Tibial nerve (tissue), 4 donors: ENCODE measurements around the gene HOMER2. TPM values are rescaled to one million over a fixed set of nuclear protein-coding genes. Genes with fewer than 3 reads are reported as not detected.

ENCODE experiments used
- DNase-seq, 2 donors: peaks; one replicate each; pipeline ENCODE4 v3.0.0-alpha.2; 2019; ENCODE audit warnings: low spot score in 2 of 2
- H3K27ac ChIP-seq, 4 donors: fragments of 200-600 bp; sonication (generic) in 3 of 4; one replicate each; pipeline ENCODE4 v1.5.1; 2017 to 2019; ENCODE audit warnings: mild to moderate bottlenecking in 1 of 4
- H3K27me3 ChIP-seq, 2 donors: fragments of 200-600 bp; sonication (generic) in 1 of 2; one replicate each; pipeline versions ENCODE4 v1.5.1 to v1.6.0; 2017 to 2019
- H3K36me3 ChIP-seq, 3 donors: fragments of 200-600 bp; sonication (generic); one replicate each; pipeline ENCODE4 v1.5.1; 2018 to 2019
- H3K4me1 ChIP-seq, 4 donors: fragments of 200-600 bp; sonication (generic) in 3 of 4; one replicate each; pipeline ENCODE4 v1.5.1; 2017 to 2019
- H3K4me3 ChIP-seq, 4 donors: fragments of 200-600 bp; sonication (generic) in 3 of 4; one replicate each; pipeline ENCODE4 v1.5.1; 2017 to 2019; ENCODE audit warnings: mild to moderate bottlenecking in 1 of 4, moderate library complexity in 1 of 4
- H3K9me3 ChIP-seq, 4 donors: fragments of 200-600 bp; sonication (generic) in 3 of 4; one replicate each; pipeline ENCODE4 v1.5.1; 2017 to 2019
- EP300 ChIP-seq, 2 donors: sonication (generic); formaldehyde crosslinking; IDR thresholded peaks; one replicate each; pipeline ENCODE4 v1.6.1; 2017; ENCODE audit warnings: antibody characterized with exemption in 2 of 2, mild to moderate bottlenecking in 1 of 2
- POLR2A ChIP-seq, 2 donors: fragments of 450-650 bp; IDR thresholded peaks; one replicate each; pipeline ENCODE4 v1.6.1; 2017; ENCODE audit warnings: antibody characterized with exemption in 2 of 2, mild to moderate bottlenecking in 2 of 2, moderate library complexity in 2 of 2
- WGBS, 2 donors: methylation state at CpG; one replicate each; pipeline ENCODE4 v1.1.5; 2018; 5-methylcytosine and 5-hydroxymethylcytosine counted together
- total RNA-seq, 4 donors: library from RNA; depleted of rRNA; stranded (reverse); fragments of >200 nt; gene quantifications; one replicate each; pipeline ENCODE4 v1.1.0, GENCODE V29; 2016
- TF ChIP-seq, protein P1 (sequence below), 5 experiments: fragments of 200-600 bp in 3 of 5; fragments of 450-650 bp in 2 of 5; sonication (generic) in 3 of 5; IDR thresholded peaks; one replicate each; pipeline ENCODE4 v1.5.1; 2016 to 2019; ENCODE audit warnings: antibody characterized with exemption in 5 of 5, mild to moderate bottlenecking in 3 of 5, moderate library complexity in 2 of 5

The HOMER2 gene
- total RNA-seq, 4 donors from 2014 or later: 25.5 to 950 (median 39.0) TPM

- Histone ChIP-seq H3K27ac (no peak overlapping the region), H3K4me1 (no peaks in the 10 kb centered on the region), H3K9me3 (no peaks in the 10 kb centered on the region), H3K4me3 (no peak overlapping the region), H3K36me3 (no peaks in the 10 kb centered on the region), H3K27me3 (no peaks in the 10 kb centered on the region)
- DNase-seq: no peak
- WGBS, 2 donors: 75% methylated on average over 4 of the region's 4 CpGs
- TF ChIP-seq EP300 (IDR thresholded peaks at IDR 0.05): no peak
- TF ChIP-seq POLR2A (IDR thresholded peaks at IDR 0.05): no peak
- TF ChIP-seq, protein P1, sequence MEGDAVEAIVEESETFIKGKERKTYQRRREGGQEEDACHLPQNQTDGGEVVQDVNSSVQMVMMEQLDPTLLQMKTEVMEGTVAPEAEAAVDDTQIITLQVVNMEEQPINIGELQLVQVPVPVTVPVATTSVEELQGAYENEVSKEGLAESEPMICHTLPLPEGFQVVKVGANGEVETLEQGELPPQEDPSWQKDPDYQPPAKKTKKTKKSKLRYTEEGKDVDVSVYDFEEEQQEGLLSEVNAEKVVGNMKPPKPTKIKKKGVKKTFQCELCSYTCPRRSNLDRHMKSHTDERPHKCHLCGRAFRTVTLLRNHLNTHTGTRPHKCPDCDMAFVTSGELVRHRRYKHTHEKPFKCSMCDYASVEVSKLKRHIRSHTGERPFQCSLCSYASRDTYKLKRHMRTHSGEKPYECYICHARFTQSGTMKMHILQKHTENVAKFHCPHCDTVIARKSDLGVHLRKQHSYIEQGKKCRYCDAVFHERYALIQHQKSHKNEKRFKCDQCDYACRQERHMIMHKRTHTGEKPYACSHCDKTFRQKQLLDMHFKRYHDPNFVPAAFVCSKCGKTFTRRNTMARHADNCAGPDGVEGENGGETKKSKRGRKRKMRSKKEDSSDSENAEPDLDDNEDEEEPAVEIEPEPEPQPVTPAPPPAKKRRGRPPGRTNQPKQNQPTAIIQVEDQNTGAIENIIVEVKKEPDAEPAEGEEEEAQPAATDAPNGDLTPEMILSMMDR (IDR thresholded peaks at IDR 0.05): no peak
Observed at GRCh38 chr15:82966671-82967071, 14.2 kb upstream of the HOMER2 start.

GRCh38 chr15:82964890-82965289 lies 12.4 kb upstream of the HOMER2 start:
- no peak overlapping the region for H3K27ac ChIP-seq
- WGBS, 2 donors: 96 to 99% methylated on average over 5 of the region's 5 CpGs
- no peaks in the 10 kb centered on the region for H3K9me3 ChIP-seq
- H3K27me3 ChIP-seq: no peaks in the 10 kb centered on the region
- H3K4me3 ChIP-seq: no peak overlapping the region
- no peak for DNase-seq
- H3K4me1 ChIP-seq: no peaks in the 10 kb centered on the region
- H3K36me3 ChIP-seq: peaks cover 0 to 3% (median 0%) of the 10 kb centered on the region in 3 donors
- TF ChIP-seq POLR2A (IDR thresholded peaks at IDR 0.05): no peak
- no peak for TF ChIP-seq EP300 (IDR thresholded peaks at IDR 0.05)
- TF ChIP-seq, protein P1 (IDR thresholded peaks at IDR 0.05): no peak

- TF ChIP-seq, protein P1 (IDR thresholded peaks at IDR 0.05): no peak
- 82 to 83% methylated on average over 7 of the region's 7 CpGs for WGBS, 2 donors
- H3K4me3 ChIP-seq: no peak overlapping the region
- no peaks in the 10 kb centered on the region for H3K27me3 ChIP-seq
- DNase-seq: no peak
- H3K9me3 ChIP-seq: no peaks in the 10 kb centered on the region
- no peak overlapping the region for H3K27ac ChIP-seq
- H3K36me3 ChIP-seq: peaks cover 0 to 8% (median 0%) of the 10 kb centered on the region in 3 donors
- no peaks in the 10 kb centered on the region for H3K4me1 ChIP-seq
Observed at GRCh38 chr15:82963471-82964341, 11.2 kb upstream of the HOMER2 start.

DNA sequence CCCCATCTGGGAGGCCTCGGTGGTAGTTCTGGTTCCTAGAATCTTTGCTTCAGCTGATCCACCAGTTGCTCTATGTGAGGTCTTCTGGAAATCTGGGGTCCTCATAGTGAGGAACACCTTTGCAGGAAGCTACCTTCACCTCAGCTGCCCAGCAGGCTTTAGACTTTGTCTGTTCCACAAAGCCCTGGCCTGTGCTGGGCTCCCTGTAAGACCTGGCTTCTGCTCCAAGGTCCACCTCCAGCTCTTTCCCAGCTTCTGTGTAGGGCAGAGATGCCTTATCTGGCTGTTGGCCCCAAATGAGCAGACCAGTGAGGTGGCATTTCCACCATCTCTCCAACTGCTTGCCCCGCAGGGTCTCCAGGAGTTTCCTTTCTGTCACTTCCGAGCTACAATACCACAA lies 8.2 kb upstream of the HOMER2 start:
- Histone ChIP-seq H3K4me1 (no peaks in the 10 kb centered on the region), H3K27ac (no peak overlapping the region), H3K36me3 (peaks cover 0 to 11% (median 0%) of the 10 kb centered on the region in 3 donors), H3K9me3 (no peaks in the 10 kb centered on the region), H3K4me3 (no peak overlapping the region), H3K27me3 (no peaks in the 10 kb centered on the region)
- 82 to 89% methylated on average over 3 of the region's 3 CpGs for WGBS, 2 donors
- TF ChIP-seq POLR2A (IDR thresholded peaks at IDR 0.05) (no peak), EP300 (IDR thresholded peaks at IDR 0.05) (no peak)
- TF ChIP-seq, protein P1 (IDR thresholded peaks at IDR 0.05): no peak
- DNase-seq: no peak

DNA sequence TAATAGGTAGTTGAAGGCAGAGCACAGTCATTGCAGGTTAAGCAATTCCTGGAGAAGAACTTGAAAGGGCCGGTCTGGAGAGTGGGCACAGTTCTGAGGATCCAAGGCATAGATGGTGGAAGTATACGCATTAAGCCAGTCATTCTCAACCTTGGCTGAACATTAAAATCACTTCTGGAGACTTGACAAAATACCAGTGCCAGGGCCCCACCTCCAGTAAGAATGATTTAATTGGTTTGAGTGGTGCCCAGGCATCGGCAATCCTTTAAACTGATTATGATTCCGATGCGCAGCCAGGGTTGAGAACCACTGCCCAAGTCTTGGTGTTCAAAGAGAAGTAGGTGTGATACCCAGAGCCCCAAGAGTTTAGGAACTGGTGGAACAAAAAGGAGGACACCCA lies 6.9 kb upstream of the HOMER2 start:
- Histone ChIP-seq H3K27me3 (no peaks in the 10 kb centered on the region), H3K4me1 (no peaks in the 10 kb centered on the region)
- 95 to 98% methylated on average over 5 of the region's 5 CpGs for WGBS, 2 donors

More for the DNA sequence above, 6.9 kb upstream of the HOMER2 start:
- Histone ChIP-seq H3K27ac (no peak overlapping the region), H3K4me3 (no peak overlapping the region), H3K9me3 (no peaks in the 10 kb centered on the region), H3K36me3 (peaks cover 0 to 11% (median 0%) of the 10 kb centered on the region in 3 donors)
- DNase-seq: no peak
- TF ChIP-seq, protein P1 (IDR thresholded peaks at IDR 0.05): no peak
- TF ChIP-seq POLR2A (IDR thresholded peaks at IDR 0.05): no peak
- TF ChIP-seq EP300 (IDR thresholded peaks at IDR 0.05): no peak
